ENCODE data around the gene NID2.

Gene NID2

DNA sequence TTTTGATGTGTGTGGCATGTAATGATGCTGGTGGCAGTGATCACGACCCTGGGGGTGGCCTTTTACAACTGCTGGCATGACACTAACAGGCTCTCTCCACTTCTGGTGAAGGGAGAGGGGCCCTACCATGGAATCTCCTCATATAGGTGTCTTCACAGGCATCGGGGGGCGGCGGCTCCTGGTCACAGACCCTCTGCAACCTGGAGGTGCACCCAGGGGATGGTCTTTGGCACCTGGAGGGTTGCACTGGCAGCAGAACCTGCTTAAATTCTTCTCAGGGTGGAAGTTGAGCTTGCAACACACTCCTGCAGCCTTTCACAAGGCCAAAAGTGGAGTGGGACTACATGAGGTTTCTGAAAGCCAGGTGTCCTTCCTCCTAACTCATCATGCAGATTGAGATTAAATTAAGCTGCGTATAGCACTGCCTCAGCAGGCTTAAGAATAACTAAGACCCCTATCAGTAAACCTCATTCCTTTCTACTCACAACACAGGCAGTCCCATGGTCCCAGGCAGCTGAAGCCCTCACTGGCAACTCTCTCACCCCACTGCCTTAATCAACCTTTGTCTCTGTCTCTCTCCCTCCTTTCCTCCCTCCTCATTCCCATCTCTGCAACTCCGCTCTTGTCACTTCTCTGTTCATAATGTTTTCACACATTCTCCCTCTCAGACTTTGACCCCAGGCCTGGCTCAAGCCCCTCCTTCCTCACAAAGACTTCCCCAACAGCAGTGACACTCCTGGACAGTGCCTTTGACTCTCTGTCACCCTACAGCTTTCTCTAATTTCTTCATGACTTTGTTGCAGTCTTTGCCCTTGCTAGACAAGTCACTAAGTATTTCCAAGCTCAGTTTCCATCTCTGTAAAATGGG, 18.9 kb downstream of the NID2 start:
- TF ChIP-seq, protein P1, sequence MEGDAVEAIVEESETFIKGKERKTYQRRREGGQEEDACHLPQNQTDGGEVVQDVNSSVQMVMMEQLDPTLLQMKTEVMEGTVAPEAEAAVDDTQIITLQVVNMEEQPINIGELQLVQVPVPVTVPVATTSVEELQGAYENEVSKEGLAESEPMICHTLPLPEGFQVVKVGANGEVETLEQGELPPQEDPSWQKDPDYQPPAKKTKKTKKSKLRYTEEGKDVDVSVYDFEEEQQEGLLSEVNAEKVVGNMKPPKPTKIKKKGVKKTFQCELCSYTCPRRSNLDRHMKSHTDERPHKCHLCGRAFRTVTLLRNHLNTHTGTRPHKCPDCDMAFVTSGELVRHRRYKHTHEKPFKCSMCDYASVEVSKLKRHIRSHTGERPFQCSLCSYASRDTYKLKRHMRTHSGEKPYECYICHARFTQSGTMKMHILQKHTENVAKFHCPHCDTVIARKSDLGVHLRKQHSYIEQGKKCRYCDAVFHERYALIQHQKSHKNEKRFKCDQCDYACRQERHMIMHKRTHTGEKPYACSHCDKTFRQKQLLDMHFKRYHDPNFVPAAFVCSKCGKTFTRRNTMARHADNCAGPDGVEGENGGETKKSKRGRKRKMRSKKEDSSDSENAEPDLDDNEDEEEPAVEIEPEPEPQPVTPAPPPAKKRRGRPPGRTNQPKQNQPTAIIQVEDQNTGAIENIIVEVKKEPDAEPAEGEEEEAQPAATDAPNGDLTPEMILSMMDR (IDR thresholded peaks at IDR 0.05): no peak
- no peak overlapping the region for H3K4me3 ChIP-seq
- no peak for DNase-seq (ENCODE audit: low spot score)
- peak overlapping the region in 1 of 2 donors; percentile 57 for H3K27ac ChIP-seq

DNA sequence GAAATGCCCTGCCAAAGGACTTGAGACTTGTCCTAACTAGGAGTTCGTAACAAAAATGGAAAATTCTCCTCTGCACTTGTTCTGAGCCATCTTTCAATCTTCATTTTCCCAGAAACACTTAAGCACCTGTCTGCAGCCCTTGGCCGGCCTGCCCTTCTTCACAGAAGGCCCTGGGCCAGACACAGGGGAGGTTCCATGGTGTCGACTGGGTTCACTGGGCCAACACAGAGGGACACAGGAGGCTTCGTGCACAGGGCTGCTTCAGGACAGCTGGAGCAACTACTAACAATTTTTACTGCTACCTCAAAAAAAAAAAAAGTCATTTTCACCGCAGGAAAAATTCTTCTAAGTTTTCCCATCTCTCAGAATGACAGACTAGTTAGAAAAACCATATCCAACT, 19.6 kb downstream of the NID2 start:
- TF ChIP-seq, protein P1 (IDR thresholded peaks at IDR 0.05): no peak
- H3K27ac ChIP-seq: no peak overlapping the region
- no peak overlapping the region for H3K4me3 ChIP-seq
- no peak for DNase-seq (ENCODE audit: low spot score)

DNA sequence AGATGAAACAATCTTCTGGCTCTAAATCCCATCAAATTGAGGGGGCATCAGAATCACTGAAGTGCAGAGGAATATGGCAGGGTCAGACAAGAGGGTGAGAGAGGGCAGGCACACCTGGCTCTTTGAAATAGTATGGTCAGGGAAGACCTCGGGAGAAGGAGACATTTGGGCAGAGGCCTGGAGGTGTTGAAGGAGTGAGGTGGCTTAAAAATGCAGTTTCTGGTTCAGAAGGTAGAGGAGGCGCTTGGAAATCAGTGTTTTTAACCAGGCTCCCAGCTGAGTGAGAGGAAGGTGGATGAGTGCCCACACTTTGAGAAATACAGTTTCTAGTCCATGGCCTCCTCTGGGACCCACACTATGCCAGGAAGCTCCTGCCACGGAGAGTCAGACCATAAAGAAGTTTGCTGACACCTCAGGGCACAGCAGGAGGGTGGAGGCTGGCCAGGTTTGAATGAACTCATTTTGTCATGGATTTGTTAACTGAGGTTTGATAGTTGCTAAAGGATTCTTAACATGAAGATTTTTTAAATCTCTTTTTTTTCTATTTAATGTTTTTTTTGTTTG, 20.1 kb downstream of the NID2 start:
- TF ChIP-seq, protein P1 (IDR thresholded peaks at IDR 0.05): no peak
- H3K27ac ChIP-seq: peak overlapping the region in 1 of 2 donors; percentile 24
- no peak for DNase-seq (ENCODE audit: low spot score)

DNA sequence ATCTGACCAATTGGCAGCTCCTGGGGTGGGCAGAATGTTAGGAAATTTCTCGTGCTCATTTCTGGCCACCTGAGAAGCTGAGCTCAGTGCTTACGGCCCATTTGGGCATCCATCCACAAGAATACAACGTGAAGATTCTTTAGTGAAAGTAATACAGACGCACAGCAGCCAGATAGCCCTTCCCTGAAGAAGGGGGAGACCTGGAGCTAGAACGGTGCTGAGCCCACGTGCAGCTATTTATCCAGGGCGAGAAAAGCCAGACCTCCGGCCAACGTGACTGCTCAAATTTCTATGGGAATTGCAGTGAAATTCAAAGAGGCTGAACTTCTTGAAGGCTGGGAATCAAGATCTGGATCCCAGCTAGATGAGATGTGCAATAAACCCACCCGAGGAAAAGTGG, 20.7 kb downstream of the NID2 start:
- Histone ChIP-seq H3K27ac (peak overlapping the region in 1 of 2 donors; percentile 15), H3K4me3 (no peak overlapping the region)
- no peak for DNase-seq (ENCODE audit: low spot score)
- TF ChIP-seq, protein P1 (IDR thresholded peaks at IDR 0.05): no peak

More for the DNA sequence above, 20.1 kb downstream of the NID2 start:
- no peak overlapping the region for H3K4me3 ChIP-seq

DNA sequence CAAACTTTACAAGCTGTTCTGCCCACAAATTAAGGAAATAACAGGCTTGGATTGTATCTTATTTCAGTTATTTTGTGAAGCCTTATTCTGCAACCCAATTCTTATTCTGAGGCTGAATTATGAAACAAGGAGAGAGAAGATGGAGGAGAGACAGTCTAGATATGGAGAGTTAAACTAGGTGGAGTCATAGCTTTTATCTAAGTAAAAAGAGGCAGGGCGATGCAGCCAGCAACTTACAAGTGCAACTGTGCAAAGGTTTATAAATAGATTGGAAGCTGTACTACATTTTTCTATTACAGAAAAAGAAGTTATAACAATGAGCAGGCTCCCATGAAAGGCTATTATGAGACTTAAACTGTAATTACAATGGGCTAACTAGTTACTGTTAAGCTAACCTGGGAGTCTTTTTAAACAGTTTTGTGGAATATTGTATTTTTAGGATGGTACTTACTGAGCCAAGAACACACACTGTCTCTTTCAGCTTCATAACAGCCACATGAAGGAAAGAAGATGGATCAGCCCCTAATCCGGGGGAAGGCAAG, 22.4 kb downstream of the NID2 start:
- TF ChIP-seq, protein P1 (IDR thresholded peaks at IDR 0.05): no peak
- no peak overlapping the region for H3K4me3 ChIP-seq
- DNase-seq (ENCODE audit: low spot score): no peak
- H3K27ac ChIP-seq: peak overlapping the region in 1 of 2 donors; percentile 35

DNA sequence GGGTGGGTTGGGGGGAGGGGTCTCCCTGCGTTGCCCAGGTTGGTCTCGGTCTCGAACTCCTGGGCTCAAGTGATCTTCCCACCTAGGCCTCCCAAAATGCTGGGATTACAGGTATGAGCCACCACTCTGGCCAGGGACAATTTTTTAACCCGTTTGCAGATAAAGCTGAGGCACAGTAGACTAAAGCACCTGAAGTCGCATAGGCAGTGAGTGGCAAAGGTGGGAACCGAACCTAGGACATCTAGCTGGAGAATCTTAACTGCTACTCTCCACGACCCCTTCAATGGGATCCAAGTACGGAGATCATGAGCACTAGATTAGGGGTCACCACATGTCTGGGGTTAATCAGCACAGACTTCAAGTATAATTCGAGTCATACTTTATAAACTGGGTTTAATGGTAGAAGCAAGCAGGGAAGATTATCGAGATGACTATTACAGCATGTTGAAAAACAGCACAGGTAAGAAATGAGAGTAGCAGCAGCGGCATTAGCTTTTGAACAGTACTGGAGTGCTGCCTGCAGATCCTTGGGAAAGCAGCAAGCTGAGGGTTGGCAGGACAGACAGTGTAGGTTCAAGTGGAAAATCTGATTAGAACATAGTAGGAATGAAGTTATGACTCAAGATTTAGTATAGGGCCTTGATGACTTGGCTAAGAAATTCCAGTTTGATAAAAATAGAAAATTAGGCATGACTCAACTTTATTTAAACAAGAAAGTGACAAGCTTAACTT, 23.9 kb downstream of the NID2 start:
- DNase-seq (ENCODE audit: low spot score): no peak
- Histone ChIP-seq H3K4me3 (no peak overlapping the region), H3K27ac (peak overlapping the region in 1 of 2 donors; percentile 76)
- TF ChIP-seq, protein P1 (IDR thresholded peaks at IDR 0.05): no peak

Data from coronary artery (tissue), 2 donors.